ENCODE data around the gene HSD17B11.

GRCh38 chr4:87399148-87399547 lies 8.2 kb upstream of the HSD17B11 start:
- TF ChIP-seq JAZF1 (CRISPR knock-in tag; IDR thresholded peaks at IDR 0.05) (no peak), CTCF (IDR thresholded peaks at IDR 0.05) (no peak), RELA (CRISPR knock-in tag; IDR thresholded peaks at IDR 0.05; ENCODE audit: borderline replicate concordance) (no peak), MAX (CRISPR knock-in tag; IDR thresholded peaks at IDR 0.05) (no peak), SP1 (CRISPR knock-in tag; conservative IDR thresholded peaks at IDR 0.05) (no peak), ZNF219 (CRISPR knock-in tag; IDR thresholded peaks at IDR 0.05; ENCODE audit: borderline replicate concordance) (no peak), JUN (CRISPR knock-in tag; IDR thresholded peaks at IDR 0.05) (no peak)
